ENCODE results near the gene RELL2.

The RELL2 gene

GRCh38 chr5:141665995-141666940 lies 29.5 kb downstream of the RELL2 start:
- no peaks in the 10 kb centered on the region for H3K4me1 ChIP-seq (ENCODE audit: insufficient read depth, poor library complexity, severe bottlenecking)
- H3K36me3 ChIP-seq (ENCODE audit: low read depth) = peaks cover 72% of the 10 kb centered on the region

DNA sequence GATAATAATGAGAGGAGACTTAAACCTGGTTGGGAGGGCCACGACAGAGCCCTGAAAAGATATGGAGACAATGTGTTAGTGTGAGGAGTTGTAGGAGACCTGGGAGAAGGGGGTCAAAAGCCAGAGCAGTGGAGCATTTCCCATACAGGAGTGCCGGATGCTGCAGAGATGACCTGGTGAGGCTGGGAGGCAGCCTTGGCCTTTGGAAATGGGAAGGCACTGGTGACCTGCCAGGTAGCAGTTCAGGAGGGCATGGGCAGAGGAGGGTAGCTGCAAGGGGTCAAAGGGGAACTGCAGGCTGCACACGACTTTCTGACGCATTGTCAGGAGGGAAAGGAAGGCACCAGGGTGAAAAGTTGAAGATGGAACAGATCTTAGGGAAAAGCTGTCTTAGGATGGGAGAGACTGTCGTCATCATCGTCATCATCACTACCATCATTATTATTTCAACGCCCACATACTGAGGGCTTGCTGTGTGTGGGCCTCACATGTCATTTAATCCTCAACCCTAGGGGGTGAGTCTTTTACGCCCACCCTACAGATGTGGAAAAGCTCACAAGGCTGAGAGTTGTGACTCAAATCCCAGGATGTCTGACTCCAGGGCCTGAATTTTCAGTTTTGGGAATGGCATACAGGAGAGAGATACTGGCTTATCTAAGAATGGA lies 31.9 kb downstream of the RELL2 start:
- no peak for ATAC-seq (ENCODE audit: low read depth)
- peaks cover 61% of the 10 kb centered on the region for H3K36me3 ChIP-seq (ENCODE audit: low read depth)
- TF ChIP-seq, protein P1, sequence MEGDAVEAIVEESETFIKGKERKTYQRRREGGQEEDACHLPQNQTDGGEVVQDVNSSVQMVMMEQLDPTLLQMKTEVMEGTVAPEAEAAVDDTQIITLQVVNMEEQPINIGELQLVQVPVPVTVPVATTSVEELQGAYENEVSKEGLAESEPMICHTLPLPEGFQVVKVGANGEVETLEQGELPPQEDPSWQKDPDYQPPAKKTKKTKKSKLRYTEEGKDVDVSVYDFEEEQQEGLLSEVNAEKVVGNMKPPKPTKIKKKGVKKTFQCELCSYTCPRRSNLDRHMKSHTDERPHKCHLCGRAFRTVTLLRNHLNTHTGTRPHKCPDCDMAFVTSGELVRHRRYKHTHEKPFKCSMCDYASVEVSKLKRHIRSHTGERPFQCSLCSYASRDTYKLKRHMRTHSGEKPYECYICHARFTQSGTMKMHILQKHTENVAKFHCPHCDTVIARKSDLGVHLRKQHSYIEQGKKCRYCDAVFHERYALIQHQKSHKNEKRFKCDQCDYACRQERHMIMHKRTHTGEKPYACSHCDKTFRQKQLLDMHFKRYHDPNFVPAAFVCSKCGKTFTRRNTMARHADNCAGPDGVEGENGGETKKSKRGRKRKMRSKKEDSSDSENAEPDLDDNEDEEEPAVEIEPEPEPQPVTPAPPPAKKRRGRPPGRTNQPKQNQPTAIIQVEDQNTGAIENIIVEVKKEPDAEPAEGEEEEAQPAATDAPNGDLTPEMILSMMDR (IDR thresholded peaks at IDR 0.05; ENCODE audit: poor library complexity, severe bottlenecking) = no peak

More at GRCh38 chr5:141665995-141666940, 29.5 kb downstream of the RELL2 start:
- no peak for DNase-seq (ENCODE audit: low spot score)
- no peaks in the 10 kb centered on the region for H3K9me3 ChIP-seq (ENCODE audit: severe bottlenecking)
- TF ChIP-seq, protein P1 (IDR thresholded peaks at IDR 0.05; ENCODE audit: poor library complexity, severe bottlenecking) = no peak
- no peak overlapping the region for H3K27ac ChIP-seq (ENCODE audit: poor library complexity, severe bottlenecking)
- H3K4me3 ChIP-seq (ENCODE audit: severe bottlenecking) = no peak overlapping the region
- no peak for ATAC-seq (ENCODE audit: low read depth)
- no peaks in the 10 kb centered on the region for H3K27me3 ChIP-seq (ENCODE audit: insufficient read depth, poor library complexity, severe bottlenecking)

GRCh38 chr5:141669520-141669919 lies 32.7 kb downstream of the RELL2 start:
- ATAC-seq (ENCODE audit: low read depth) (no peak), DNase-seq (ENCODE audit: low spot score) (no peak)
- Histone ChIP-seq H3K36me3 (ENCODE audit: low read depth) (peaks cover 53% of the 10 kb centered on the region), H3K4me3 (ENCODE audit: severe bottlenecking) (no peak overlapping the region), H3K9me3 (ENCODE audit: severe bottlenecking) (no peaks in the 10 kb centered on the region), H3K27ac (ENCODE audit: poor library complexity, severe bottlenecking) (no peak overlapping the region), H3K4me1 (ENCODE audit: insufficient read depth, poor library complexity, severe bottlenecking) (no peaks in the 10 kb centered on the region), H3K27me3 (ENCODE audit: insufficient read depth, poor library complexity, severe bottlenecking) (no peaks in the 10 kb centered on the region)
- TF ChIP-seq, protein P1 (IDR thresholded peaks at IDR 0.05; ENCODE audit: poor library complexity, severe bottlenecking) = no peak

More for the DNA sequence above, 31.9 kb downstream of the RELL2 start:
- Histone ChIP-seq H3K27me3 (ENCODE audit: insufficient read depth, poor library complexity, severe bottlenecking) (no peaks in the 10 kb centered on the region), H3K4me1 (ENCODE audit: insufficient read depth, poor library complexity, severe bottlenecking) (no peaks in the 10 kb centered on the region), H3K27ac (ENCODE audit: poor library complexity, severe bottlenecking) (no peak overlapping the region), H3K4me3 (ENCODE audit: severe bottlenecking) (no peak overlapping the region), H3K9me3 (ENCODE audit: severe bottlenecking) (no peaks in the 10 kb centered on the region)
- no peak for DNase-seq (ENCODE audit: low spot score)

DNA sequence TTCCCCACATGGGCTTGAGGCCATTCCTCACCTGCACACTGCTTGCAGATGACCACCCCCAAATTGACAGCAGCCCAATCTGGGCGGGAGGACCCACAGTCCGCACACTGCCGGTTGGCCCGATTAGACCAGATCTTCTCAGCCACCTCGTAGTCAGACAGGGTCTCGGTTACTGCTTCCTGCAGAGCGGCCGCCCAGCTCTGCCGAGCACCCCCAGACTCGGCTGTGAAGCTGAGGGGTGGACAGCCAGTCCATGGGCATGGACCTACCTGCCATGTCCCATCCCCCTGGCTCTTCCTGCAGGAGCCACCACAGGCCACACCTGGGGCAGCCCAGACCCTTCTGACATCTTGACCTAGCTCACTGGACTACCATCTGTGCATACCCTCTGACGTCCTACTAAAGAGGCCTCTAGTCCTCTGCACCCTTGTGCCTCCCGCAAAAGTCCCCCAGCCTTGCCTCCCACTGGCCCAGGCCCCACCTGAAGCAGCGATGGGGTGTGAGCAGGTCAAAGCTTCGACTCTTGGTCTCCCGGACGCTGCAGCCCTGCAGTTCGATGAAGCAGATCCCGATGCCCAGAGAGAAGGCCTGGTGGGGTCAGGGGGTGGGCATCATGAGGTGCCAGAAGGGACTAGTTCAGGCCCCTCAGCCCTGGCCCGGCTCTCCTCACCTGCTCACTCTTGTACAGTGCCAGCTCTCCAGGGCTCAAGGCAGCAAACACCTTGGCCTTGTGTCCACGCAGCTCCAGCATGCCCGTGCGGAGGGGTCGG lies 35.5 kb downstream of the RELL2 start:
- TF ChIP-seq, protein P1 (IDR thresholded peaks at IDR 0.05; ENCODE audit: poor library complexity, severe bottlenecking) = no peak
- DNase-seq (ENCODE audit: low spot score) (no peak), ATAC-seq (ENCODE audit: low read depth) (no peak)
- H3K36me3 ChIP-seq (ENCODE audit: low read depth) = peaks cover 43% of the 10 kb centered on the region
- H3K4me1 ChIP-seq (ENCODE audit: insufficient read depth, poor library complexity, severe bottlenecking) = no peaks in the 10 kb centered on the region
- H3K4me3 ChIP-seq (ENCODE audit: severe bottlenecking) = no peak overlapping the region
- no peak overlapping the region for H3K27ac ChIP-seq (ENCODE audit: poor library complexity, severe bottlenecking)
- no peaks in the 10 kb centered on the region for H3K27me3 ChIP-seq (ENCODE audit: insufficient read depth, poor library complexity, severe bottlenecking)
- no peaks in the 10 kb centered on the region for H3K9me3 ChIP-seq (ENCODE audit: severe bottlenecking)
